ENCODE results near the gene CUBN.

Gene CUBN

DNA sequence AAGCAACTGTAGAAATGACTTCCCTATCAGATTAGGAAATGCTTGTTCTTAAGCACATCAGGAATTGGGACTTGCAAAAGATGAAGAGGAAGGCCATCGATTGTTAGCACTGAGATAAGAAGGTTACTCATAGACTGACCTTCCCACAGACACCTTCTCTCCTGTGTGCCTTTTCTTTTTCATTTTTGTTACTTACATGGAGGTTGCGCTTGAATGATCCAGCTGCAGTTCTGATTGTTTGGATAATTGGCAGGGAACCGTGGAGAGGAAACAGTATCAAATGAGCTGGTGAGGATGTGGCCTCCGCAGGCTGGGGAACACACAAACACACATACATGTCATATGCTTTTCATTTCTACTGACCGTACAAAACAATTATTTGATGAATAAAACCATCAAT is 177.5 kb downstream of the CUBN start:
- TF ChIP-seq, protein P1, sequence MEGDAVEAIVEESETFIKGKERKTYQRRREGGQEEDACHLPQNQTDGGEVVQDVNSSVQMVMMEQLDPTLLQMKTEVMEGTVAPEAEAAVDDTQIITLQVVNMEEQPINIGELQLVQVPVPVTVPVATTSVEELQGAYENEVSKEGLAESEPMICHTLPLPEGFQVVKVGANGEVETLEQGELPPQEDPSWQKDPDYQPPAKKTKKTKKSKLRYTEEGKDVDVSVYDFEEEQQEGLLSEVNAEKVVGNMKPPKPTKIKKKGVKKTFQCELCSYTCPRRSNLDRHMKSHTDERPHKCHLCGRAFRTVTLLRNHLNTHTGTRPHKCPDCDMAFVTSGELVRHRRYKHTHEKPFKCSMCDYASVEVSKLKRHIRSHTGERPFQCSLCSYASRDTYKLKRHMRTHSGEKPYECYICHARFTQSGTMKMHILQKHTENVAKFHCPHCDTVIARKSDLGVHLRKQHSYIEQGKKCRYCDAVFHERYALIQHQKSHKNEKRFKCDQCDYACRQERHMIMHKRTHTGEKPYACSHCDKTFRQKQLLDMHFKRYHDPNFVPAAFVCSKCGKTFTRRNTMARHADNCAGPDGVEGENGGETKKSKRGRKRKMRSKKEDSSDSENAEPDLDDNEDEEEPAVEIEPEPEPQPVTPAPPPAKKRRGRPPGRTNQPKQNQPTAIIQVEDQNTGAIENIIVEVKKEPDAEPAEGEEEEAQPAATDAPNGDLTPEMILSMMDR (IDR thresholded peaks at IDR 0.05; ENCODE audit: insufficient read depth, low read depth, low read length, missing control alignments): no peak
- DNase-seq (ENCODE audit: low read depth): no peak
- H3K4me3 ChIP-seq (ENCODE audit: low read depth, low read length): no peak overlapping the region

DNA sequence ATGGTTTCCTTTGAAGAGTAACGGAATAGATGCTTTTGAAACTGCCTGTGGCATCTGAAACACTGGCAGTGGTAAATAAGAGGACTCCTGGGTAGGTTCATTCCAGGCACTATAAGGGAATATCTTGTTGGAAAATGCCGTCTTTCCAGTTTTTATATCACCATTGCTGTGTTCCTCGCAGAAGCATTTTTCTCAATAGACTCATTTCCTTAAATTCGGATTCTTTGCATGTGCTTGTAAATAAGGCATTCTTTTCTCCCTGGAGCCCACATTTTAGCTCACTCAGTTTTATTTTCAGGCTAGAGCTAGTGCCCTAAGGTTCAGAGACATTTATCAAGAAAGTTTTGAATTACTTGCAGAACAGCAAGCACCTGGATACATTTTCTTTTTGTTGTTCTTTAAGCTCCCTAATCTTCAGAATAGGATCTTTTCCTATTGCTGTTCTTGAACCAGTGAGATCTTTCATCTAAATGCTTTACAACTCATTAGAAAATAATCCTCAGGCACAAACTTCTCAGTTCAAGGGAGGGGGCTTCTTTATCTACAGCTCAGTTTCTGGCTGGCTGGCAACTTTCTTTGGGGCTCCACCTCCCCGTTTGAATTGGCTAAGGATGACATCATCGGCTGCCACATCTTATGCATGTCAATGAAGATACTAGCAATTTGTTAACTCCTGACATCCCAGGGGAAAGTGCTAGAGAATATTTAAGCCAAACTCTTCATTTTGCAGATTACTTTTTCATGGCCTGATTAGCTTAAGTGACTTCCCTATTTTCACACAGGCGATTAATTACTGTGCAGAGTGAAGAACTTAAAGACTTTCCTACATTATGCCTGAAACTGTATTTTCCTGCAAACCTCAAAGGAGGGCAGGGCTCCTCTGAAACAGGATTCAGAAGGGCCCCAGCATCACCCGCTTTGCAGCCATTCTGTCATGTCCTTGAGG is 178.7 kb downstream of the CUBN start:
- no peak for DNase-seq (ENCODE audit: low read depth)
- H3K4me3 ChIP-seq (ENCODE audit: low read depth, low read length): no peak overlapping the region
- TF ChIP-seq, protein P1 (IDR thresholded peaks at IDR 0.05; ENCODE audit: insufficient read depth, low read depth, low read length, missing control alignments): no peak

DNA sequence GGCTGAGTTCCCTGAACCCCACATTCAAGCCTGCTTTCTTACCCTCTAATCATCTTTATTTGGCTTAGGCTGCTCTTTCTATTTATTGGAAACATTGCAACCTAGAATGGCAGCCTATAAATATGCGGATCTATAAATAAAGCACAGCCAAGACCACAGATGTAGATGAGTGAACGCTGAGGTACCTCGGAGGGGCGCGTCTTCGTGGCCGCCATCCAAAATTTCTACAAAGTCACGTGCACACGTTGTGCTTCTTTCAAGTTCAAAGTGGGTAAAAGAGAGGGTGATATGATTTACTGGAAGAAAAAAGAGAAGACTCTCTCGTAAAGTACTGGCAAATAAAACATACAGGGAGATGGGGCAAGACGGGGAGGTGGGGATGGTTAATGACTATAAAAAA is 179.8 kb downstream of the CUBN start:
- TF ChIP-seq, protein P1 (IDR thresholded peaks at IDR 0.05; ENCODE audit: insufficient read depth, low read depth, low read length, missing control alignments): no peak
- no peak for DNase-seq (ENCODE audit: low read depth)

DNA sequence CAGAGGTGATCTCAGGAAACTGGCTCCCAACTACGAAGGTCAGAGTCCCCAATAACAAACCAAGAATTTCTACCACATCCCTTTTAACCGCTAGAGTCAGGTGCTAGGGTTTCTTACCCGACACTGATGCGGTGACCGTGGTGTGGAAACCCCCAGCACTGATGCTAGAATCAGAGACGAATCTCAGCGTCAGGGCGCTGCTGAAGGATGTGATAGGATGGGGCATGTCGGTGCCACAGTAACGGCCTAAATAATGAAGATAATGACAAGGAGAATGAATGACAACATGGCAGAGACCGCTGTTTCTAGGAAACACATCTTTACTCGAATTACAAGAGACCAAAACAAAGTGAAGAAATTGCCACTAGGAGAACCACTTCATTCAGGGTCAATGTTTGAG is 181.2 kb downstream of the CUBN start:
- TF ChIP-seq, protein P1 (IDR thresholded peaks at IDR 0.05; ENCODE audit: insufficient read depth, low read depth, low read length, missing control alignments): no peak
- H3K4me3 ChIP-seq (ENCODE audit: low read depth, low read length): no peak overlapping the region

More for the DNA sequence above, 179.8 kb downstream of the CUBN start:
- no peak overlapping the region for H3K4me3 ChIP-seq (ENCODE audit: low read depth, low read length)

DNA sequence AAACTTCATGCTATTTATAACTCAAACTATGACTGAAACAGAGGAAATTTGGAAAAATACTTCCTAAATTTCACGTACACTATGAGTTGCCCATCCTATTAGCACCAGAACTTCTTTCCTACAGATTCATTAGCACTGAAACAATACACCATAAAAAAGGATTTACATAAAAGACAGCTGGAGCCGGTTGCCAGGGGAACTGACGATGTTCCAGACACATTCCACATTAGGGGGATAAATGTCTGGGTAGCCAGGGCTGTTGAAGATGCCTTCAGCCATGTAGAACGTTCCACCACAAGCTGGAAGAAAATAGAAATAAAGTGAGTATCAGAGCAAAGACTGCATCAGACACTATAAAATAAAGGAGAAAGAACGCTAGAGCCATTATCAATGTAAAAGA is 182.5 kb downstream of the CUBN start:
- DNase-seq (ENCODE audit: low read depth): no peak
- H3K4me3 ChIP-seq (ENCODE audit: low read depth, low read length): no peak overlapping the region

More for the DNA sequence above, 181.2 kb downstream of the CUBN start:
- DNase-seq (ENCODE audit: low read depth): no peak

DNA sequence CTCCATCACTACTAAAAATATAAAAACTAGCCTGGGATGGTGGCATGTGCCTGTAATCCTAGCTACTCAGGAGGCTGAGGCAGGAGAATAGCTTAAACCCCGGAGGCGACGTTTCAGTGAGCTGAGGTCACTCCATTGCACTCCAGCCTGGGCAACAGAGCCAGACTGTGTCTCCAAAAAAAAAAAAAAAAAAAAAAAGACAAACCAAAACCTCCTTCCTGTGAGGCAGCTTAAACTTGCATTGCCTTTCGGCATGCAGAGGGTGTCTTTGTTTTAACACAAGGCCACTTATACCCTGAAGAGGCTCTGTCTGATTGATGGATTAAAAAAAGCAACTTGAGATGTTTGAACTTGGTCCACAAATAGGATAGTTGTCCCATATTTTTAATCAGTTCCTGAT is 184.0 kb downstream of the CUBN start:
- H3K4me3 ChIP-seq (ENCODE audit: low read depth, low read length): no peak overlapping the region
- TF ChIP-seq, protein P1 (IDR thresholded peaks at IDR 0.05; ENCODE audit: insufficient read depth, low read depth, low read length, missing control alignments): no peak
- DNase-seq (ENCODE audit: low read depth): no peak

More for the DNA sequence above, 182.5 kb downstream of the CUBN start:
- TF ChIP-seq, protein P1 (IDR thresholded peaks at IDR 0.05; ENCODE audit: insufficient read depth, low read depth, low read length, missing control alignments): no peak
